Uterus (tissue), 4 donors: ENCODE data around the gene LGALS12. TPM values are rescaled to one million over a fixed set of nuclear protein-coding genes. Genes with fewer than 3 reads are reported as not detected.
"Not testable (repeated sequence)": the region's sequence is repeated elsewhere in the genome, so short reads cannot be mapped to it uniquely, and the experiment has no call there.

Source experiments
- DNase-seq, 2 donors: peaks; one replicate each; pipeline ENCODE4 v3.0.0-alpha.2; 2019 to 2020
- H3K27ac ChIP-seq, 2 donors: fragments of 200-600 bp; sonication (generic); 1 replicate in 1 of 2; 2 replicates in 1 of 2; pipeline ENCODE4 v1.5.1; 2016 to 2018
- H3K27me3 ChIP-seq, 2 donors: fragments of 200-600 bp; sonication (generic); one replicate each; pipeline ENCODE4 v1.5.1; 2018 to 2019; ENCODE audit warnings: control low read depth in 1 of 2
- H3K36me3 ChIP-seq, 2 donors: fragments of 200-600 bp; sonication (generic); one replicate each; pipeline ENCODE4 v1.5.1; 2019; ENCODE audit warnings: control low read depth in 1 of 2
- H3K4me1 ChIP-seq, 2 donors: fragments of 200-600 bp; sonication (generic); one replicate each; pipeline ENCODE4 v1.5.1; 2018 to 2019; ENCODE audit warnings: control low read depth in 1 of 2
- H3K4me3 ChIP-seq, 2 donors: fragments of 200-600 bp; sonication (generic); 1 replicate in 1 of 2; 2 replicates in 1 of 2; pipeline ENCODE4 v1.5.1; 2018 to 2019; ENCODE audit warnings: mild to moderate bottlenecking in 1 of 2
- H3K9me3 ChIP-seq, 2 donors: fragments of 200-600 bp; sonication (generic); one replicate each; pipeline ENCODE4 v1.5.1; 2019; ENCODE audit warnings: control low read depth in 1 of 2
- POLR2A ChIP-seq, 2 donors: fragments of 450-650 bp; IDR thresholded peaks; one replicate each; pipeline ENCODE4 v1.6.1; 2016; ENCODE audit warnings: antibody characterized with exemption in 2 of 2, mild to moderate bottlenecking in 1 of 2, moderate library complexity in 1 of 2
- intact Hi-C: fragments of 100-400 bp; cut with DNase I; formaldehyde crosslinking; loops from one replicate; pipeline ENCODE4 v1.15.1; 2023; ENCODE audit warnings: low total_unique reads
- total RNA-seq, 4 donors: library from RNA; depleted of rRNA in 3 of 4; stranded (reverse); fragments of >200 nt in 3 of 4; gene quantifications; one replicate each; pipeline versions ENCODE4 v1.1.0 to v1.2.4, GENCODE V29; 2014 to 2023
- TF ChIP-seq, protein P1 (sequence below), 4 experiments: fragments of 200-600 bp in 2 of 4; fragments of 450-650 bp in 2 of 4; sonication (generic) in 2 of 4; IDR thresholded peaks; one replicate each; pipeline ENCODE4 v1.5.1; 2016 to 2019; ENCODE audit warnings: antibody characterized with exemption in 4 of 4, mild to moderate bottlenecking in 2 of 4, moderate library complexity in 1 of 4
- donor health status: DM: yes; HTN: yes; CAD: no.

Gene LGALS12
- total RNA-seq, 4 donors from 2014 or later, result not detected

DNA sequence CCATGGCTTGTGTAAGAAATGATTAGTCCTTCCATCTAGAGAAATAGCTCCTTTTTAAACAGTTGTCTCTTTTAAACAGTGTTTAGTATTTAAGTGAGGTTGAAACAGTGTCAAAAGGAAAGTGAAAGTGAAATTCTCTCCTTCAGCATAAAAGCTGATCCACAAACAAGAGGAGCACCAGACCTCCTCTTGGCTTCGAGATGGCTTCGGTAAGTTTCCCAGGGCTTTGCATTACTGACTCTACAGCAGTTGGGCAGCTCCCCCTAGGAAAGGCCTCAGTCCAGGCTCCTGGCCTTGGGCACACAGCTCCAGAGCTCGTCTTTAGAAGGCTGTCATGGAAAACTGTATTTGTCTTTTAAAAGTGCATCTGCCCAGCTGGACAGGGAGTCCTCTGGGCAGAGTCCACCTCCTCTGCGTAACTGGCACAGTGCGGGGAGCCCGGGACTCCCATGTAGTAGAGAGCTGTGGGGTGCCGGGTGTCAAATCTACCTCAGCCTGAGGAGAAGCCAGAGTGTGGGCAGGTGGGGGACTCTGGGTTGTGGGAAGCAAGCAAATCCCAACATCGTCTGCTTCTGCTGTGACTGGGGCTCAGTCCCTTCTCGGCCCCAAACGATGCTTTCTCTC is 30.9 kb downstream of the LGALS12 start, which contains the start of gene PLAAT4:
PLAAT4 (plus strand) TSS at position 140 of the 624 bp plus-strand sequence; CDS start at position 201, 61 bp downstream.
- Histone ChIP-seq H3K27me3 (no peaks in the 10 kb centered on the region), H3K36me3 (no peaks in the 10 kb centered on the region), H3K4me1 (peaks cover 4 to 6% of the 10 kb centered on the region in 2 donors), H3K9me3 (no peaks in the 10 kb centered on the region), H3K4me3 (peak within 1 kb of the TSS; percentile 39 to 40), H3K27ac (peak within 1 kb of the TSS; percentile 90 to 94)
- peak; percentile 46 to 52 for DNase-seq
- intact Hi-C loops, result no loop called here
- no peak for TF ChIP-seq POLR2A (IDR thresholded peaks at IDR 0.05)
- TF ChIP-seq, protein P1, sequence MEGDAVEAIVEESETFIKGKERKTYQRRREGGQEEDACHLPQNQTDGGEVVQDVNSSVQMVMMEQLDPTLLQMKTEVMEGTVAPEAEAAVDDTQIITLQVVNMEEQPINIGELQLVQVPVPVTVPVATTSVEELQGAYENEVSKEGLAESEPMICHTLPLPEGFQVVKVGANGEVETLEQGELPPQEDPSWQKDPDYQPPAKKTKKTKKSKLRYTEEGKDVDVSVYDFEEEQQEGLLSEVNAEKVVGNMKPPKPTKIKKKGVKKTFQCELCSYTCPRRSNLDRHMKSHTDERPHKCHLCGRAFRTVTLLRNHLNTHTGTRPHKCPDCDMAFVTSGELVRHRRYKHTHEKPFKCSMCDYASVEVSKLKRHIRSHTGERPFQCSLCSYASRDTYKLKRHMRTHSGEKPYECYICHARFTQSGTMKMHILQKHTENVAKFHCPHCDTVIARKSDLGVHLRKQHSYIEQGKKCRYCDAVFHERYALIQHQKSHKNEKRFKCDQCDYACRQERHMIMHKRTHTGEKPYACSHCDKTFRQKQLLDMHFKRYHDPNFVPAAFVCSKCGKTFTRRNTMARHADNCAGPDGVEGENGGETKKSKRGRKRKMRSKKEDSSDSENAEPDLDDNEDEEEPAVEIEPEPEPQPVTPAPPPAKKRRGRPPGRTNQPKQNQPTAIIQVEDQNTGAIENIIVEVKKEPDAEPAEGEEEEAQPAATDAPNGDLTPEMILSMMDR (IDR thresholded peaks at IDR 0.05), result no peak

DNA sequence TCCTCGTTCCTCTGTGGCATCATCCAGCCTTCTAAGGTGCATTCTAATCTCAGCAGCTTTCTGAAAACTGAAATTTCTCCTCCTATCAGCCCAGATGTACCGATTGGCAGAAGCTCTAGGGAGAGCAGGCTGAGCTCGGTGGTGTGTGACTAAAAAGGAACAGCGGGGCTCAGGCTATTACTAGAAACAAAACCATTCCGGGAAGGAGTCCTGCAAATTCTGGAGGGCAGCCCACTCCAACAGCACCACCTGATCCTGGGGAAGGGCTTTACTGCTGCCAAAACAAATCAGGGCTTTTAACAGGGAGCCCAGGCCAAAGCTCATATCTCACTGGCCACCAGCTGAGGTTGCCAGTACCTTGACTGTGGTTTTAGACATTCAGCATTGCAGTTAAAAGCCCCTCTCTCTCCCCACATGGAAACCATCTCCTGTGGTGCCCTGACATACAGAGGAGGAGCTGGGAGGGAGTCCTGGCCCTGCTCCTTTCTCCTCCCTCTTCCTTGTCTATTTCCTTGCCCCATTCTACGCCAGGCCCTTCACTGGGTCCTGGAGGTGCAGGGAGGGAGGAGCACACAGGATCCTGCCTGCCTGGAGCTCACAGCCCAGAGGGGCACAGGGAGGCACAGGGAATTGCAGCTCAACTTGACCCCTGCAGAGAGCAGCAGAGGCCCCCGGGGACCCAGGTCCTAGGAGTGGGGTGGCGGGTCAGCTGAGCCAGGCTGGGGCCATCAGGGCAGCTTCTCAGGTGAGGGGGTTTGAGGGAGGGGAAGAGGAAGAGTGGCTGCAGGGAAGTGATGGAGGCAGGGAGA is 31.6 kb downstream of the LGALS12 start:
- Histone ChIP-seq H3K27ac (peak overlapping the region; percentile 90 to 94), H3K9me3 (no peaks in the 10 kb centered on the region), H3K27me3 (no peaks in the 10 kb centered on the region), H3K4me1 (peaks cover 4 to 6% of the 10 kb centered on the region in 2 donors), H3K36me3 (no peaks in the 10 kb centered on the region), H3K4me3 (peak overlapping the region; percentile 39 to 40)
- TF ChIP-seq POLR2A (IDR thresholded peaks at IDR 0.05), result peak in 1 of 2 donors; percentile 24
- TF ChIP-seq, protein P1 (IDR thresholded peaks at IDR 0.05), result no peak
- DNase-seq, result peak; percentile 80 to 82
- intact Hi-C loops, result no loop called here

DNA sequence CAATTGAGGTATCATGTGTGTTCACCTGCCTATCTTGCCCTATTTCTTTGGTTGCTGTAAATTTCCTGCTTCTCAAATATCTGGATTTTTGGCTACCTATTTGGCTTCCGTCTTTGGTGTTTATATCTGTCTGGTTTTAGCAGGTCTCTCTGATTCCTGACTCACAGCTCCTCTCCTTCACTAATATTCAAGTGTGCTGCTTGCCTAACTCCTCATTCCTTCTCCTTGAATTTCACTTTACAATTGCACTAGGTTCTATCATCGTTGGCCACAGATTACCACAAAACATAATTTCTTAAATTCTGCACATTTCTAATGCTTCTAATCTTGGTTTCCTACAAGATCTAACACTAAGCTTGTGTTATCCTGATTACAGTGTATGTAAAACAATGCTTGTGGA is 36.6 kb downstream of the LGALS12 start:
- H3K9me3 ChIP-seq, intact Hi-C loops, DNase-seq, H3K36me3 ChIP-seq, H3K27ac ChIP-seq, H3K27me3 ChIP-seq, H3K4me1 ChIP-seq, H3K4me3 ChIP-seq: not testable (repeated sequence)

DNA sequence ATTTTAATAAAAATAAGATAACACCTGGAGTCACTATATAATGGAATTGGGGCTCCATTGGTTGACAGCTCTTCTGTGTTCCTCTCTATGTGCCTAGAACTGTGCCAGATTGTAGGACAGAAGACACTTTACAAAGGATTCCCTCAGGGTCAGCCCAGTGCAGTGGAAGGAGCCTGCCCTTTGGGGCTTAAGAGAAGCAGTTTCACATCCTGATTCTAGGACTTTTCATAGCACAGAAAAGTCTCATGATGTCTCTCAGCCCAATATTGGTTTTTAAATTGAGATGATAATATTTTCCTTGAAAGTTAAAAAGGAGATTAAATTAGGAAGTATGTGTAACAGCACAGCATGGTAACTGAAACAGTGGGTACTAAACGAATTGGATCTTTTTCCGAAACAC is 37.8 kb downstream of the LGALS12 start:
- no peak overlapping the region for H3K4me3 ChIP-seq
- no peaks in the 10 kb centered on the region for H3K4me1 ChIP-seq
- DNase-seq, result no peak
- H3K9me3 ChIP-seq, result no peaks in the 10 kb centered on the region
- no peak for TF ChIP-seq POLR2A (IDR thresholded peaks at IDR 0.05)
- TF ChIP-seq, protein P1 (IDR thresholded peaks at IDR 0.05), result no peak
- no peaks in the 10 kb centered on the region for H3K36me3 ChIP-seq
- intact Hi-C loops, result no loop called here
- no peaks in the 10 kb centered on the region for H3K27me3 ChIP-seq
- no peak overlapping the region for H3K27ac ChIP-seq

DNA sequence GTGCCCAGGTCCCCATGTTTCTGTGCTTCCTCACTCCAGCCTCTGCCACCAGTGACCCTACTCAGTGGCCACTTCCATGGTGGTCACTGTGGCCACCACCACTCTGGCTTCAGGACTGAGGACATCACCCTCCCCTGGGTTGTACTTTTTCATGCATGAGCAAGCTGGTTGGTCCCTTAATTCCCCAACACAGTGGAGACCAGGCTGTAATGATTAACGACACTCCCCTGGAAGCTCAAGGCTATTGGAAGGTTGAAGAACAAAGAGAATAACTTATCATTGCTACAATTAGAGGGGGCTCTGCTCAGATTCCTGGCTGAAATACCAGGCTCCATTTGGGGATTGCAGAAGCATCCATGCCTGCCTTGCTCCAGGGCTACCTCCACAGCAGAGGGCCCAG is 41.2 kb downstream of the LGALS12 start:
- Histone ChIP-seq H3K9me3 (no peaks in the 10 kb centered on the region), H3K27ac (no peak overlapping the region), H3K4me1 (no peaks in the 10 kb centered on the region), H3K27me3 (no peaks in the 10 kb centered on the region), H3K36me3 (no peaks in the 10 kb centered on the region), H3K4me3 (no peak overlapping the region)
- no peak for DNase-seq
- intact Hi-C loops, result no loop called here
- TF ChIP-seq, protein P1 (IDR thresholded peaks at IDR 0.05), result no peak
- TF ChIP-seq POLR2A (IDR thresholded peaks at IDR 0.05), result no peak
